D341Med (cell line): ENCODE data around the gene PRDM15.
A peak's percentile ranks its signal among the peaks of the same experiment; 100 is the strongest.

ENCODE experiments used
- DNase-seq: peaks from one replicate; pipeline ENCODE4 v3.0.0; 2012; ENCODE audit warnings: low spot score

Gene PRDM15

GRCh38 chr21:41778930-41779600, 100.1 kb downstream of the PRDM15 start:
- DNase-seq = no peak

DNA sequence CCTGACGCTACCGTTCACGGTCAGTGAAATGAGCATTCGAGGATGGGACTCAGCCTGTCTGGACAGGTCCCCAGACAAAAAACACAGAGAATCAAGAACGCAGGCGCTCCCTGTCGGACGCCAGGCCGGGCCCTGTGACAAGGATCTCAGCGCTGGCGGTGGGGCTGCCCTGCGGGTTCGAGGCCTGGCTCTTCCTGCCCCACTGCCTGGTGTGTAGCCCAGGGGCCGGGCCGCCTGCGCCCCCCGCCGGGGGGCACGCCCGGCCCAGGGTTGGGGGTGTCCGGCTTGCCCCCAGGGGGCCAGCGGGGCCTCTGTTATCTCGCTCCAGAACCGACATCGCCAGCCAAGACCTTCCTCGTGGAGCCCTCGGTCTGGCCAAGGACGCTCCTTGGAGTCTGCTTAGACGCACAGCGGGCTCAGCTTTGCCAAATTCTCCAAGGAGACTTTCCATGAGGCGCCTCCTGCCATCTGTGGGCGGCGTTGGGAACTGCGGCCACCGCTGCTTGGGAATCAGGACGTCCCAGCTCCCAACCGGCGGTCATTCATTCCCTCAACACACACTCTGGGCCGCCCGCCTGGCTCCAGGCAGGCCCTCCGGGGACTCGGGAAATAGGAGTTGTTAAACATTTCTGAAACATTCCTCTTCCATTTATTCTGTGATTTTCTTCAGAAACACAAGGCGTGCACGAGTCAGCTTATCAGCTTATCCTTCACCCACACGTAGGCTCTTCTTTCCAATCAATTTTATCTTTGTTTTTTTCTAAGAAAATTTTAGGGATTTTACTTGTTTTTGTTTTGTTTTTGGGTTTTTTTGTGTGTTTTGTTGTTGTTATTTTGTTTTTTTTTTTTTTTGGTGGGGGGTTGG, 101.0 kb downstream of the PRDM15 start:
- DNase-seq = peak; percentile 86

DNA sequence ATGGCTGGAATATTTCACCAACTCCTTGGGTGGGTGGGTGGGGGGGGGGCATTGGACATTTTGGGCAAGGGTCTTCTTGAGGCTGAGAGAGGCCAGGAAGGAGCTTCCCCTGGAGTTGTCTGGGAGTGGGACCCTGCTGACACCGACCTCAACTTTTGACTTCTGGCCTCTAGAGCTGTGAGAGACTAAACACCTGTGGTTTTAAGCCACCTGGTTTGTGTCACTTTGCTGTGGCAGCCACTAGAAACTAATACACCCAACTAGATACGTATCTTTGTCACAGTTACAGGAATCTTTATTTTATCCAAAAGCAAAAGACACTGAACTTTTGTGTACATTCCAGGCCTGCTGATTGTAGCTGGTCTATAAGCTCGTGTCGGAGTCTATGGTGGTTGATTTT, 102.4 kb downstream of the PRDM15 start:
- no peak for DNase-seq

DNA sequence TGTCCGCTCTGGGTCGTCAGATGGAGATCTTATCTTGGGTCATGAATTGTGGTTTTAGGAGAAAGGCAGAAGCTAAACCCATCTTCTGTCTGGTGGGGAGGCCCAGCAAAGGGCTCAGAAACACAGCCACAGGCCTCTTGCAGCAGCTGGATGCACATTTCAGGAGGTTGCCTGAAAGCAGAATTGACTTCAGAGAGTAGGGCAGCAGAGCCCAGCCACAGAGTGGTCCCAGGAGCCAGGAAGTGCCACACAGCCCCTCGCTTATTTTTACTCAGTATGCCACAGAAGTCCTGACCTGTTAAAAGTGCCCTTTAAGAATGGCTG, 104.0 kb downstream of the PRDM15 start:
- DNase-seq = no peak

- DNase-seq = no peak
Measured at GRCh38 chr21:41774467-41775148, 104.5 kb downstream of the PRDM15 start.

DNA sequence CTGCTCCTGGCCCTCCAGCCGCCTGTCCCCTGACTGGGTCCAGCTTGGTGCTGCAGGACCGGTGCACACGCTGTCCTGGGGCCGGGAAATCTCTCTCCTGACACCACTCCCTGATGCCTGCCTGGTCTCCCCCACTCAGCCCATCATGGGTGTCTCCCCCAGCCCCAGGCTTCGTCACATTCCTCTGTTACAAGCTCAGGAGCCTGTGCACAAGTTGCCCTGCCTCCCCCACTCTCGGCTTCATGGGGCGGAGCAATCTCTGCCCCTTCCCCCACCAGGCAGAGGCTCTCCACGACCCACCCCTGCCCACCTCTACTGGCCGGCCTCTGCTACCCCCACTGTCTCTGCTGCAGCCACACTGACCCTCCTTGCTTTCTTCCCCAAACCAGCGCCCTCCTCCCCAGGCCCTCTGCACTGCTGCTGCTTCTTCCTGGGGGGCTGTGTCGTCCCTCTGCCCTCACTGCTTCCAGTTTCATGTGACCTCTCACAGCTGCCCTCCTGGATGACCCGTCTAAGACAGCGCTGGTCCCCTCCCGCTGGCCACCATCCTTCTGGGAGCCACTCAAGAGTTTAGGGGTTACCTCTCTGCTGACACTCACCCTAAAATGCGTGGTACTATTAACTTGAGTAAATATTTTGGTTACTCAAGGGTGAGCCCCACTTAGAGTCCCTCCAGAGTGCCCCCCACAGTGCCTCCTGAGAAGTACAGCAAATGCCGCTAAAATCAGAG, 106.6 kb downstream of the PRDM15 start:
- no peak for DNase-seq

DNA sequence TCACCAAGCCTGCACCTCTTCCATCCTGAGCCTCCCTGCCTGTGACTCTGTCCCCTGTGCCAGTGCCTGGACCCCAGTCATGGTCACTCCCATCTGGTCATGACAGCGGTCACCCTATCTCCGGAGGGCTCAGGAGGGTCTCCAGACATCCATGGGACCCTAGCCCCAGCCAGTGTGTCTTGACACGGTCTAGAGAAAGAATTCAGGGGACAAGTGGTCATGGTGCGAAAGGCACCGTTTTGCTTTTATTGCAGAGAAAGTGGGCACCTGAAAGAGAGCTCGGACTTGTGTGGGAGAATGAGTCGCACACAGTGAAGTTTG, 107.6 kb downstream of the PRDM15 start:
- no peak for DNase-seq

GRCh38 chr21:41770901-41771624, 108.1 kb downstream of the PRDM15 start:
- DNase-seq = no peak

- DNase-seq = no peak
Measured at GRCh38 chr21:41769933-41770332, 109.2 kb downstream of the PRDM15 start.

- no peak for DNase-seq
Measured at GRCh38 chr21:41769521-41769920, 109.6 kb downstream of the PRDM15 start.

GRCh38 chr21:41769111-41769510, 110.0 kb downstream of the PRDM15 start:
- DNase-seq = no peak

DNA sequence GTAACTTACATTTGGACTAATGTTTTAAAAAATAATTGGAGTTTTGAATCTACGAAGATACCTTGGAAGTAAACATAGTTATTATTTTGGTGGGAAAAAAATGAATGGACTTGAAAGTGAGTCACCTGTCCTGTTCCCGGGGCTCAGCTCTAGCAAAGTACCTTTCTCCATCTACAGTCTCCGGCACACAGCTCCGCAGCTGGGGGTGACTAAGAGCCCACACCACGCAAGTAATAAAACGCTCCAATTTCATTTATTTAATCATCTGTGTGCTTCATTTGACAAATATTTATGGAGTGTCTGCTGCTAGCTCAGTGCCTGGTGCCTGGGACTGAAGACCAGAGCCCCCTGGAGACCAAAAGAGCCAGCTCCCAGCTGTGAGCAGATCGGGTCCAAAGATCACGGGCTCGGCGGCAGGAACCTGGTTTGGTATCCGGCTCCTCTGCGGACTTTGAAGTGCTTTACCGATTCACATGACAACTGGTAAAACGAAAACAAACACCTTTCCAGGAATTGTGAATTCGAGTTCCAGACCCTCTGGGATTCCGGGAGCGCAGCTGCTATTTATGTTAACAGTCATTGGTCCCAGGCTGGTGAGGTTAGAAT, 110.6 kb downstream of the PRDM15 start:
- DNase-seq = no peak

GRCh38 chr21:41767606-41768436, 111.3 kb downstream of the PRDM15 start:
- DNase-seq = no peak

- peak; percentile 56 for DNase-seq
Measured at GRCh38 chr21:41766883-41767605, 112.1 kb downstream of the PRDM15 start, which contains the start of gene RIPK4. TSS of gene RIPK4 (minus strand) at chr21:41767052. CDS start at chr21:41767041, 11 bp downstream.

- no peak for DNase-seq
Measured at GRCh38 chr21:41765973-41766882, 112.9 kb downstream of the PRDM15 start.

DNA sequence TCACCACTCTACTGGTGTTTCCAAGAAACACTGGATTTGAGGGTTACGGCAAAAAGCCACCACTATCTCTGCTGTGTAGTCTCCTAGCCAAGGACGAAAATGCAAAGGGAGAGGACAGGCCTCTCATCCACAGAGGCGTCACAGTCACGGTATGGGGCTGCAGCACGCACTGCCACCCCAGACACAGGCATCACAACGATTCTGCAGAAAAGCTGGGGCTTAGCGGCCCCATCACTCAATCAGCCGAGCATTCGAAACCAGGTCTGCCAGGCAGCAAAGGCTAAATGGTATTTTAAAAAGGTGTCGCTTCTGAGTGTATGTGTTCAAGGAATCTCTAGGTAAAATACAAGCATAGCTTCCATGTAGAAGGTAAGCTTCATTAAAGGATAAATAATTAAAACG, 113.7 kb downstream of the PRDM15 start:
- DNase-seq = no peak

GRCh38 chr21:41764558-41765419, 114.4 kb downstream of the PRDM15 start:
- no peak for DNase-seq

GRCh38 chr21:41763996-41764395, 115.1 kb downstream of the PRDM15 start:
- no peak for DNase-seq
